HepG2 (cell line): ENCODE data around the gene PGAP3.

ENCODE experiments used
- CSRNP1 ChIP-seq: sonication (generic); formaldehyde crosslinking; IDR thresholded peaks from 2 replicates; pipeline ENCODE4 v1.8.1; 2023; ENCODE audit warnings: mild to moderate bottlenecking, missing genetic modification reagents
- CTCF ChIP-seq: sonication (generic); formaldehyde crosslinking; IDR thresholded peaks from 2 replicates; pipeline ENCODE4 v1.5.0; 2020; ENCODE audit warnings: mild to moderate bottlenecking, missing genetic modification reagents, moderate library complexity
- JUND ChIP-seq: sonication (generic); formaldehyde crosslinking; IDR thresholded peaks from 2 replicates; pipeline ENCODE4 v1.8.0; 2022; ENCODE audit warnings: mild to moderate bottlenecking, missing genetic modification reagents
- KAT8 ChIP-seq: IDR thresholded peaks from 2 replicates; pipeline ENCODE4 v1.6.1; 2016; ENCODE audit warnings: missing genetic modification reagents, missing compliant biosample characterization
- NFYC ChIP-seq: IDR thresholded peaks from 2 replicates; pipeline ENCODE4 v1.6.1; 2016; ENCODE audit warnings: missing genetic modification reagents, missing compliant biosample characterization

- TF ChIP-seq CTCF (no peak), NFYC (CRISPR knock-in tag) (no peak), CSRNP1 (CRISPR knock-in tag) (no peak), KAT8 (CRISPR knock-in tag) (no peak), JUND (no peak)
Observed at GRCh38 chr17:39711851-39712250, 24.0 kb upstream of the PGAP3 start.
